H9 (cell line): Measurements from ENCODE around the gene SMAP1. TPM values are rescaled to one million over a fixed set of nuclear protein-coding genes. Genes with fewer than 3 reads are reported as not detected.

Experiments
- DNase-seq: peaks from one replicate; pipeline ENCODE4 v3.0.0-alpha.2; 2017
- H2AFZ ChIP-seq: one replicate; pipeline ENCODE4 v1.6.1; 2013; ENCODE audit warnings: mild to moderate bottlenecking, low read length, control low read depth, moderate library complexity
- H2AK5ac ChIP-seq: 2 replicates; pipeline ENCODE4 v1.6.1; 2013; ENCODE audit warnings: low read length, control low read depth, mixed read lengths; ENCODE audit not compliant: insufficient read length
- H2BK120ac ChIP-seq: one replicate; pipeline ENCODE4 v1.6.1; 2013; ENCODE audit warnings: low read depth, mild to moderate bottlenecking, low read length, control low read depth, inconsistent platforms; ENCODE audit not compliant: poor library complexity, severe bottlenecking
- H2BK12ac ChIP-seq: 2 replicates; pipeline ENCODE4 v1.6.1; 2013; ENCODE audit warnings: low read length, control low read depth, mixed read lengths, low read depth; ENCODE audit not compliant: insufficient read length
- H2BK15ac ChIP-seq: 2 replicates; pipeline ENCODE4 v1.6.1; 2013; ENCODE audit warnings: low read depth, low read length, control low read depth
- H2BK20ac ChIP-seq: one replicate; pipeline ENCODE4 v1.6.1; 2013; ENCODE audit warnings: low read depth, mild to moderate bottlenecking, low read length, control low read depth, inconsistent platforms; ENCODE audit not compliant: poor library complexity, severe bottlenecking
- H2BK5ac ChIP-seq: 2 replicates; pipeline ENCODE4 v1.6.1; 2013; ENCODE audit warnings: low read length, control low read depth, mixed read lengths; ENCODE audit not compliant: insufficient read length
- H3K14ac ChIP-seq: 2 replicates; pipeline ENCODE4 v1.6.1; 2013; ENCODE audit warnings: low read length, control low read depth; ENCODE audit not compliant: insufficient read depth
- H3K18ac ChIP-seq: 2 replicates; pipeline ENCODE4 v1.6.1; 2013; ENCODE audit warnings: low read depth, mild to moderate bottlenecking, mixed read lengths, low read length, control low read depth; ENCODE audit not compliant: insufficient read length
- H3K23ac ChIP-seq: 2 replicates; pipeline ENCODE4 v1.6.1; 2013; ENCODE audit warnings: low read length, control low read depth, mixed read lengths, low read depth; ENCODE audit not compliant: insufficient read length
- H3K23me2 ChIP-seq: 2 replicates; pipeline ENCODE4 v1.6.1; 2013; ENCODE audit warnings: low read depth, mild to moderate bottlenecking, mixed read lengths, low read length, control low read depth; ENCODE audit not compliant: insufficient read length, poor library complexity, severe bottlenecking
- H3K27ac ChIP-seq: 2 replicates; pipeline ENCODE4 v1.5.1; 2013; ENCODE audit warnings: low read length, control low read depth, mixed read lengths, low read depth; ENCODE audit not compliant: insufficient read length
- H3K27me3 ChIP-seq: 2 replicates; pipeline ENCODE4 v1.6.1; 2013; ENCODE audit warnings: low read length, control low read depth, inconsistent platforms; ENCODE audit not compliant: insufficient read depth
- H3K4ac ChIP-seq: 2 replicates; pipeline ENCODE4 v1.6.1; 2013; ENCODE audit warnings: low read depth, mild to moderate bottlenecking, control low read depth, inconsistent platforms, low read length, moderate library complexity
- H3K4me1 ChIP-seq: 2 replicates; pipeline ENCODE4 v1.6.1; 2013; ENCODE audit warnings: low read length, control low read depth, inconsistent platforms; ENCODE audit not compliant: insufficient read depth
- H3K4me2 ChIP-seq: 2 replicates; pipeline ENCODE4 v1.6.1; 2013; ENCODE audit warnings: low read length, control low read depth, mixed read lengths; ENCODE audit not compliant: insufficient read length, insufficient read depth
- H3K56ac ChIP-seq: 2 replicates; pipeline ENCODE4 v1.6.1; 2013; ENCODE audit warnings: low read depth, mild to moderate bottlenecking, mixed read lengths, low read length, control low read depth; ENCODE audit not compliant: insufficient read length
- H3K79me1 ChIP-seq: 2 replicates; pipeline ENCODE4 v1.6.1; 2013; ENCODE audit warnings: low read depth, mild to moderate bottlenecking, moderate library complexity, low read length, control low read depth, inconsistent platforms; ENCODE audit not compliant: insufficient read depth, poor library complexity, severe bottlenecking
- H3K79me2 ChIP-seq: 2 replicates; pipeline ENCODE4 v1.6.1; 2013; ENCODE audit warnings: low read length, control low read depth, inconsistent platforms; ENCODE audit not compliant: insufficient read depth
- H3K9ac ChIP-seq: 2 replicates; pipeline ENCODE4 v1.6.1; 2013; ENCODE audit warnings: low read length, control low read depth, mixed read lengths; ENCODE audit not compliant: insufficient read length; ENCODE audit errors: extremely low read depth
- H3K9me3 ChIP-seq: one replicate; pipeline ENCODE4 v1.6.1; 2013; ENCODE audit warnings: low read depth, low read length, inconsistent platforms; ENCODE audit not compliant: control insufficient read depth
- H3T11ph ChIP-seq: one replicate; pipeline ENCODE4 v1.6.1; 2013; ENCODE audit warnings: mild to moderate bottlenecking, low read length, control low read depth, inconsistent platforms
- H4K20me1 ChIP-seq: one replicate; pipeline ENCODE4 v1.6.1; 2013; ENCODE audit not compliant: control insufficient read depth, insufficient read length, insufficient read depth
- H4K5ac ChIP-seq: 2 replicates; pipeline ENCODE4 v1.6.1; 2013; ENCODE audit warnings: low read depth, mild to moderate bottlenecking, mixed read lengths, low read length, control low read depth; ENCODE audit not compliant: insufficient read length
- H4K8ac ChIP-seq: replicated peaks from 2 replicates; pipeline ENCODE4 v1.6.1; 2013; ENCODE audit warnings: low read length, control low read depth, mixed read lengths, low read depth; ENCODE audit not compliant: insufficient read length
- H4K91ac ChIP-seq: 2 replicates; pipeline ENCODE4 v1.6.1; 2013; ENCODE audit warnings: low read depth, mild to moderate bottlenecking, moderate library complexity, mixed read lengths, low read length, control low read depth; ENCODE audit not compliant: insufficient read length
- H3K27ac Mint-ChIP-seq, 3 experiments: 2 replicates in 2 of 3; 3 replicates in 1 of 3; pipeline ENCODE4 v1.8.0; 2020 to 2021; ENCODE audit warnings: mixed read lengths in 3 of 3, mild to moderate bottlenecking in 1 of 3, moderate library complexity in 1 of 3
- H3K27me3 Mint-ChIP-seq: 2 replicates; pipeline ENCODE4 v1.8.0; 2021; ENCODE audit warnings: low read depth, mild to moderate bottlenecking, moderate library complexity, mixed read lengths
- H3K36me3 Mint-ChIP-seq, 3 experiments: 2 replicates in 2 of 3; 3 replicates in 1 of 3; pipeline ENCODE4 v1.8.0; 2020 to 2021; ENCODE audit warnings: low read depth in 3 of 3, mixed read lengths in 3 of 3; ENCODE audit not compliant: insufficient read depth in 1 of 3
- H3K4me1 Mint-ChIP-seq, 2 experiments: 2 replicates each; pipeline ENCODE4 v1.8.0; 2020; ENCODE audit warnings: mixed read lengths in 2 of 2
- H3K4me3 Mint-ChIP-seq, 2 experiments: 2 replicates in 1 of 2; 3 replicates in 1 of 2; pipeline ENCODE4 v1.8.0; 2020 to 2021; ENCODE audit warnings: mild to moderate bottlenecking in 2 of 2, mixed read lengths in 2 of 2, moderate library complexity in 1 of 2
- H3K9me3 Mint-ChIP-seq, 2 experiments: 2 replicates in 1 of 2; 3 replicates in 1 of 2; pipeline ENCODE4 v1.8.0; 2020; ENCODE audit warnings: mild to moderate bottlenecking in 2 of 2, mixed read lengths in 2 of 2, moderate library complexity in 1 of 2
- WGBS: extraction: QIAGEN DNeasy Blood & Tissue Kit; methylation state at CpG from one replicate; pipeline ENCODE4 v1.1.7; 2013; ENCODE audit warnings: missing lambda C conversion rate, low lambda C conversion rate, mixed read lengths; ENCODE audit not compliant: insufficient read length; ENCODE audit errors: extremely low coverage; 5-methylcytosine and 5-hydroxymethylcytosine counted together
- total RNA-seq: library from RNA; stranded (reverse); gene quantifications from 2 replicates; pipeline ENCODE4 v1.2.1, GENCODE V29; 2021
- TF ChIP-seq, protein P1 (sequence below): fragments of 200-600 bp; sonication (generic); conservative IDR thresholded peaks from 3 replicates; pipeline ENCODE4 v1.8.0; 2021; ENCODE audit warnings: antibody characterized with exemption, mild to moderate bottlenecking

SMAP1 gene
- total RNA-seq, 1 experiment from 2014 or later: 29.3 TPM

DNA sequence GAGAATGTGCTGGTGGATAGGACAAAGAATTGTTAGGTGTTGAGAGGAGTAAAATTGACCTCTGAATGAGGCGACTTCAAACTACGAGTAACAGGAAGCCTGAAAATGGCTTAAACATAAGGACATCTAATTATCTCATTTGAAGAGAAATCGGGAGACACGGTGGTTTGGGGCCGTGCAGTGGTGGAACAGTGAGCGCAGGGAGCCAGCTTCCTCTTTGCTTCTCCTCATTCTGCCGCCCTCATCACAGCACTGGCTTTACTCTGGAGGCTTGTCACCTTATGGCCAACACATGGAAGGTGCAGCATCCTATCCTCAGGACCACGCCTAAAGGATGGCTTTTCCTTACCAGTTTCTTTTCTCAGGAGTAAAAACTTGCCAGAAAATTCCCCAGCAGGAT, 174.9 kb downstream of the SMAP1 start:
- Histone ChIP-seq H4K8ac (no peak overlapping the region), H3K9ac (no peak overlapping the region), H4K91ac (no peak overlapping the region), H3K27ac (no peak overlapping the region), H3K14ac (no peak overlapping the region), H2BK120ac (no peak overlapping the region), H3K4ac (no peak overlapping the region), H3K4me2 (no peak overlapping the region), H2BK5ac (no peak overlapping the region), H2BK20ac (no peak overlapping the region), H2AK5ac (no peak overlapping the region), H2BK12ac (no peak overlapping the region), H2BK15ac (no peak overlapping the region), H3K9me3 (peaks cover 5% of the 10 kb centered on the region), H2AFZ (no peak overlapping the region), H3K23me2 (no peaks in the 10 kb centered on the region), H3K23ac (no peak overlapping the region), H3T11ph (no peak overlapping the region), H3K56ac (no peak overlapping the region), H3K18ac (no peak overlapping the region), H4K5ac (no peak overlapping the region), H3K4me1 (no peaks in the 10 kb centered on the region), H4K20me1 (no peaks in the 10 kb centered on the region), H3K79me1 (no peaks in the 10 kb centered on the region), H3K79me2 (no peaks in the 10 kb centered on the region), H3K27me3 (no peaks in the 10 kb centered on the region)
- Mint-ChIP-seq H3K27ac (peak overlapping the region in 2 of 3 experiments; percentile 21 to 31; a peak in 2 of 7 replicates), H3K4me1 (peaks cover 16 to 21% of the 10 kb centered on the region in 2 experiments), H3K9me3 (no peaks in the 10 kb centered on the region; a peak in 1 of 5 replicates), H3K4me3 (no peak overlapping the region), H3K36me3 (peaks cover 0 to 1% (median 0%) of the 10 kb centered on the region in 3 experiments; a peak in 3 of 7 replicates), H3K27me3 (no peaks in the 10 kb centered on the region)
- TF ChIP-seq, protein P1, sequence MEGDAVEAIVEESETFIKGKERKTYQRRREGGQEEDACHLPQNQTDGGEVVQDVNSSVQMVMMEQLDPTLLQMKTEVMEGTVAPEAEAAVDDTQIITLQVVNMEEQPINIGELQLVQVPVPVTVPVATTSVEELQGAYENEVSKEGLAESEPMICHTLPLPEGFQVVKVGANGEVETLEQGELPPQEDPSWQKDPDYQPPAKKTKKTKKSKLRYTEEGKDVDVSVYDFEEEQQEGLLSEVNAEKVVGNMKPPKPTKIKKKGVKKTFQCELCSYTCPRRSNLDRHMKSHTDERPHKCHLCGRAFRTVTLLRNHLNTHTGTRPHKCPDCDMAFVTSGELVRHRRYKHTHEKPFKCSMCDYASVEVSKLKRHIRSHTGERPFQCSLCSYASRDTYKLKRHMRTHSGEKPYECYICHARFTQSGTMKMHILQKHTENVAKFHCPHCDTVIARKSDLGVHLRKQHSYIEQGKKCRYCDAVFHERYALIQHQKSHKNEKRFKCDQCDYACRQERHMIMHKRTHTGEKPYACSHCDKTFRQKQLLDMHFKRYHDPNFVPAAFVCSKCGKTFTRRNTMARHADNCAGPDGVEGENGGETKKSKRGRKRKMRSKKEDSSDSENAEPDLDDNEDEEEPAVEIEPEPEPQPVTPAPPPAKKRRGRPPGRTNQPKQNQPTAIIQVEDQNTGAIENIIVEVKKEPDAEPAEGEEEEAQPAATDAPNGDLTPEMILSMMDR: no peak
- no CpG with 5 or more reads among the region's 8 CpGs for WGBS
- DNase-seq: no peak
